NOMO-1 treated with dmso at 0.1 percent for 144 hours (cell line): ENCODE measurements around the gene KCNAB1.
"Not testable (repeated sequence)": the region's sequence is repeated elsewhere in the genome, so short reads cannot be mapped to it uniquely, and the experiment has no call there.

Experiments
- DNase-seq: peaks from one replicate; lab custom pipeline; 2025; ENCODE audit not compliant: unreplicated experiment; lab: John Stamatoyannopoulos, UW

KCNAB1 gene

DNA sequence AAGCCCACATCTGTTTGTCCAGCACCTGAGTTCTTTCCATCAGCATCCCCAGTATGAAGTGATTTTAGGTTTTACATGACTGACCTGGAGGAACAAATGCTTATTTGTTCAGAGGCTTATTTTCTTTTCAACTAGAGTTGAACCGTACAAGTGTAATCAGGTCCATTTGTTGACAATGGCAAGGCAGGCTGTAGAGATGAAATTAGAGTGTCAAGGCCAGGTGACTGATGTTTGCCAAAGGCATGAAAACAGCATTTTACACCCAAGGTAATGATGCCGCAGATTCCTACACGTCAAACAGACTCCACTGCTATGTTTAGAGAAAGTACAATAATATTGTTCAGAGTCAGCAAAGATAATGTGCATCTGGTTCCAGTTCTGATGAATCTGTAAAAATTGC, 96.5 kb downstream of the KCNAB1 start:
- no peak for DNase-seq

DNA sequence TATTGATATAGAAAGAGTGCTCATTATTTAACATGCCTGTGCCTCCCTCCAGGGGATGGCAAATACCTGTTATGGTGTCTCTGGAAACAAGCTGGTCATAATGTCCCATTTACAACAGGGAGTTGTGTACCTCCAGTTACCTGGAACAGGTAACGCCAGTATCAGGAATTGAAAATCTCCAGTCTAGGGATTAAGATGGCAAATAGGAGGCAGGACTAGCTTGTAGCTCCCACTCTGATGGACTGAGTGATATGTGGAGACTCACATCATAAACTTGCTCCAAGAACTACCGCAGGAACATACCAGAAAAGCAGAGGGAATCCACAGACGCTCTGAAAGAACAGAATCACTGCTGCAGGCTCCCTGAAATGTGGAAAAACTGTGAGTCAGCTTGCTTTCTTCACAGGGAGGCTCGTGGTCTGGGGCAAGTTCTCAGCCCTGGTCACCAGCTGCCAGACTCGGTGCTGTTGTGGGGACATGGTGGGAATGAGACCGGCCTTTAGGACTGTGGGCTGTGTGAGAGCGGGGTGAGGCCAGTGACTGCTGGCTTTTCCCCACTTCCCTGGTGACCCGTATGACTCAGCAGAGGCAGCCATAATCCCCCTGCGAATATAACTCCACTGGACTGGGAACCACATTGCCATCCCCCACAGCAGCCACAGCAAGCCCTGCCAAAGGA, 97.4 kb downstream of the KCNAB1 start:
- DNase-seq = no peak

DNA sequence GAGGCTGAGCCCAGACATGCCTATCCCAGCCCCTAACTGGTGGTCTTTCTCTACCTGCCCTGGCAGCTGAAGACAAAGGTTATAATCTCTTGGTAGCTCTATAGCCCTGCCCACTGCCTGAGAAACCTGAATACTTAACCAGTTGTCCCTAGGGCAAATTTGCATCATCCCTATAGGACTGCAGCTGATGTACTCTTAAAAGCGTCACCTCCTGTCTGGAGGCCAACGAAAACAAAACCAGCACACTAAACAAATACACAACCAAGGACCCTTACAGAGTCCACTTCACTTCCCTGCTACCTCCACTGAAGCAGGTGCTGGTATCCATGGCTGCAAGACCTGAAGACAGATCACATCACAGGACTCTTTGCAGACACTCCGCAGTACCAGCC, 98.0 kb downstream of the KCNAB1 start:
- DNase-seq = no peak

DNA sequence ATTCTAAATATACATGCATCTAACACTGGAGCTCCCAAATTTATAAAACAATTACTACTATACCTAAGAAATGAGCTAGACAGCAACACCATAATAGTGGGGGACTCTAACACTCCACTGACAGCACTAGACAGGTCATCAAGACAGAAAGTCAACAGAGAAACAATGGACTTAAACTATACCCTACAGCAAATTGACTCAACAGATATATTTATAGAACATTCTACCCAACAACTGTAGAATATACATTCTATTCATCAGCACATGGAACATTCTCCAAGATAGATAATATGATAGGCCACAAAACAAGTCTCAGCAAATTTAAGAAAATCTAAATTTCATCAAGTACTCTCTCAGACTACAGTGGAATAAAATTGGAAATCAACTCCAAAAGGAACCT, 102.0 kb downstream of the KCNAB1 start:
- not testable (repeated sequence) for DNase-seq

DNA sequence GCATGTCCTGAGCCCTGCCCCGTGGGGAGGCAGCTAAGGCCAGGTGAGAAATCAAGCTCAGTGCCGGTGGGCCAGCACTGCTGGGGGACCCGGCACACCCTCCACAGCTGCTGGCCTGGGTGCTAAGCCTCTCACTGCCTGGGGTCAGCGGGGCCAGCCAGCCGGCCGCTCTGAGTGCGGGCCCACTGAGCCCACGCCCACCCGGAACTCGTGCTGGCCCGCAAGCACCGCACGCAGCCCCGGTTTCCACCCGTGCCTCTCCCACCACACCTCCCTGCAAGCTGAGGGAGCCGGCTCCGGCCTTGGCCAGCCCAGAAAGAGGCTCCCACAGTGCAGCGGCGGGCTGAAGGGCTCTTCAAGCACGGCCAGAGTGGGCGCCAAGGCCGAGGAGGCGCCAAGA, 103.7 kb downstream of the KCNAB1 start:
- not testable (repeated sequence) for DNase-seq

DNA sequence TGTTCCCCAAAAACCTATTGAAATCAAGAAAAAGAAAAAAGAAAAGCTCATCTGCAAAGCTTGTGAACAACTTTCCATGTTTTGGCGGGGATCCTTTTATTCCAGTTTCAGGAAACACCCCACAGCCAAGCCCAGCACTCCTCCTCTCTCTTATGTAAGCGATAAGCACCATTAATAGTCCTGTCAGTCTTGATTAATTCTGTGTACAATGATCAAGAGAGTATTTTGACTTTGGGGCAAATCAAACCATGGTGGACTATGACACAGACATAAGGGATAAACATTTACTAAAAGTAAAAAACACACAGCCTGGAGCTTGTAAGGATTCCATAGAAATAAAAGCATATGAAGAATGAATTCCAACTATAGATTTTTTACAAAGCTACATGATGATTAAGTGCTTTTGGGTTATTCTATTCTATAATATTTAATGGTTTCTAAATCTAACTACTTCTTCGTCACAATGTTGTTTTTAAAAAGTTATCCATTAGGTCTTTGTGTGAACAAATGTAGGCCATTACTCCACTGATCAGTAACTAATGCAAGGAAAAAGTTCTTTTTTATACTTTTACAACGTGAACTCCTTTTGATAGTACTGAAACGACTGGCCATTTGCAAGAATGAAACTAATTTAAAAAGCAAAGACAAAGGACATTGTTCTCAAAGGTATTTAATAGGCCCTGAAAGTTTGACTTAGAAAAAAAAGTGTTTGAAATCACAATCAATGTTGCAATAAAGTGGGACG, 106.5 kb downstream of the KCNAB1 start:
- no peak for DNase-seq

DNA sequence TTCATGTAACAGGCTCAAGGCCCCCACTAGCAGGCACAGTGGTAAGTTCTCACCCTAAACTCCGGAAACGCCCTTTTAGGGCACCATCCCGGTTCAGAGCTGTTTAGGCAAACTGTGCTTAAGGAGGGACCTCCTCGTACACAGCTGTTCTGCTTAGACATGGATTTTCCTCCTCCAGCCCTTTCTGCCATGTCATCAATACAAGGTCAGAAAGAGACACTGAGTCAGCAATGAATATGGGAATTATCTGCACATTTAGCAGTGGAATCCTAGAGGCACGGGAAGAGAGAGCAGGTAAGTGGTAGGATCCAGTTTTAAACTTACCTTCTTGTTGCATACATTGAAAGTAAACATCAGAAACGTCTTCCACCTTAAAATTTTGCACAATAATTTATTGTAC, 107.3 kb downstream of the KCNAB1 start:
- DNase-seq = no peak

DNA sequence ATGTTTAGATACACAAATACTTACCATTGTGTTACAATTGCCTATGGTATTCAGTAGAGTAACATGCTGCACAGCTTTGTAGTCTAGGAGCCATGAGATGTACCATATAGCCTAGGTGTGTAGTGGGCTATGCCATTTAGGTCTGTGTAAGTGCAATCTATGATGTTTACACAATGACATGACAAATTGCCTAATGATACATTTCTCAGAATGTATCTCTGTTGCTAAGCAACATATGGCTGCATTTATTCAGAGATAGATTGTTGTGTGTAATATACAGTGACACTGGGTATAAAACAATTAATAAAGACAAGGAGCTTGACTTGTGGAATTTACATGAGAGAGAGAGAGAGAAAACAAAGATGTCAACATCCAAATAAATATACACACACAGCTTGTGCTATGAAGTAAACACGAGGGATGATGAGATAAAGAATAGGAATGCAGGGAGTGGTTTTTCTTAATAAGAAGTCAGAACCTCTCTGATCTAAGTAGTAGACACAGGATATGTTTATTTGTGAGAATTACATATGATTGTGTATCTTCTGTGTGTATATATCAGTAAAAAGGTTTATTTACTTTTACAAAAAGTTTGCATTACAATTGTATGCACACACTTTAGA, 110.0 kb downstream of the KCNAB1 start:
- no peak for DNase-seq

DNA sequence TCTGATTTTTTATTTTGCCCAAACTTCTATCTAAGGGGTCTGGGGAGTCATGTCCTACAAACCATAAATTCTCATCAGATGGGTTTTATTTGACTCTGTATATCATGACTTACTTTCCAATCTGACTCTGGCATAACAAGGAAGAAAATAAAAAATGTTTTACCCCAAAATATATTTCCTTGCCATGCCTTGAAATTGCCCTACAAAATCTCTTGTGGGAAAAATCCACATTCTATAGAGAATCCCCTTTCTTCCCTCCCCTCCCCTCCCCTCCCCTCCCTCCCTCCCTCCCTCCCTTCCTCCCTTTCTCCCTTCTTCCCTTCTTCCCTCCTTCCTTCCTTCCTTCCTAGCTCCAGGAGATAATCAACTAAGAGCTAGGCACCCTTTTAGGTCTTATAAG, 110.8 kb downstream of the KCNAB1 start:
- not testable (repeated sequence) for DNase-seq

DNA sequence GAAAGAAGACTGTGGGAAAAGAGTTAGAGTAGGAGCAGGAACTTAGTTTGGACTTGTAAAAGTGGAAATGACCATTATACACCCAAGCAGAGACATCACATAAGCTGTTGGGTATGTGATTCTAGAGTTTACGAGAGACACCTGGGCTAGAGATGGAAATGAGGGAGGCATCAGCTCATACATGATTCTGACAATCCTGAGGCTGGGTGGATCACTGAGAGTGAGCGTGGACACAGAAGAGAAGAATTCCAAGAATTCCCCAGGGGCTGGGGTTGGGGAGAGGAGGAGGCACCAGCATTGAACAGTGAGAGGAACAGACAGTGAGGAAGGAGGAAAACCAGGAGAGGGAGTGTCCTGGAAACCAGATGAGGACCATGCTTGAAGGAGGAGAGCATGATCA, 113.5 kb downstream of the KCNAB1 start:
- DNase-seq = no peak

DNA sequence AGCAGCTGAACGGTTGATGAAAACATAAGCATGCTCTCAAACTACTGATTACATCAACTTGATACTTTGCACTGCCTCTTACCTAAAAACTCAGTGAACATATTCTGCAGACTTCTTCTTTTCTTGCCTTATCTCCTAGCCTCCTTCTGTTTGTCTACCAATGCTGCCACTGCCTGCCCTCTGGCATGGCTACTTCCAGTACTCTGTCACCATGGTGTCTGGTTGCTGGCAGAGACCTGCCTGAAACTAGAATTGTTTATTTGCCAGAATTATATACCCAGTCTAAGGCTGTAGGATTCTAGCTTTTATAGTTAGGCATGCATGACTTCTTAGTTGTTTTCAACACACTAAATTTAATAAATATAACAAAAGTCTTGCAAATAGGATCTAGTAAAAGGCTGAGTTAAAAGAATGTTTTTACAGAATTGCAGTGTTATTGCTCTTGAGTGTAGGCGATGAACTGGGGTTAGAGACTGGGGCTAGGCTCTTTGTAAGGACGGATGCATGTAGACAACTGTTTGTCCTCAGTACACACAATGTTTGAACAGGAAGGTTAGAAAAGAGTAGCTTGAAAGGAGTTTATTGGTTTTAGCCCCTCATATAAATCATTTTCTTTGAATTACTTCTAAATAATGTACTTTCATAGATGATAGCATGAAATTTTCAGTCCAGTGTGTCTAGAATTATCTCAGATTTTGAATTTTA, 116.3 kb downstream of the KCNAB1 start:
- no peak for DNase-seq

DNA sequence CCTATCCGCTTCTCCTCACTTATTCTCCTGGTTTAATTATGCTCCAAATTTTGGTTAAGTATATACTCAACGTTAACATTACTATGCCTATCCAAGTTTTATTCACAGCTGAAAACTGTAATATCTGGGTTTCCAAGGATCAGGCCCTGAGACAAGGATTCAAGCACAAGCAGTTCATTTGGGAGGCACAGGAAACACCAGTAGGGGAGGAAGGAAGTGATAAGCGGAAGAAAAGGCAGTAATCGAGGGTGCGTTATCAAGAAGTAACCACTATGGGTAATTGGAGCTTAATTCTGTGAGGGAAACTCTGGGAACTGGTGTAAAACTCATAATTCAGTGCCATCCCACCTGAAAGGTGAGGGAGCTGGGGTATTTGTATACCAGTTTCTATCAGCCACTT, 120.3 kb downstream of the KCNAB1 start:
- DNase-seq = no peak

DNA sequence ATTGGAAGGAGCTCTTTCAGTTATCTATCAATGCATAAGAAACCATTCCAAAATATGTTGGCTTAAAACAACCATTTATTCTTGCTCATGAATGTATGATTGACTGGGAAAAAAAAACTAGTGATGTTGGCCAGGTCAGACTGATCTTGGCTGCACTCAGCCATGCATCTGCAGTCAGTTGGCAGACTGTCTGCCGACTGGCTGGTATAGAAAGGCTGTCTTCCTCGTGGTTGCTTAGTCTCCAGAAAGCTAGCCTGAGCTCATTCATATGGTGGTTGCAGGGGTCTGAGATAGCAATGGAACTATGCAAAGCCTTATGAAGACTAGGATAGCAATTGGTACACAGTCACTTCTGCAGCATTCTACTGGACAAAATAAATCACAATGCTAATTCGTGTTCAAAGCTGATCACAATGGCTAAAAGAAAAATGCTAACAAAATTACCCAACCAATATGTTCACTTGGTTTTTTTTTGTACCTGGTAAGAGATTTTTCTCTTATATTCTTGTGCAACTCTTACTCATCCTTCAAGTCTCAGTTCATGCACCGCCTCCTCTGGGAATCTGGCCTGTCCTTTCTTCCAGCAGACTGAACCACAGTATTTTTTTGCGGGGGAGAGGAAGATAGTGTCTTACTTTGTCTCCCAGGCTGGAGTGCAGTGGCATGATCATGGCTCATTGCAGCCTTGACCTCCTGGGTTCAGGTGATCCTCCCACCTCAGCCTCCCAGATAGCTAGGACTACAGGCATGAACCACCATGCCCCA, 126.8 kb downstream of the KCNAB1 start:
- no peak for DNase-seq

DNA sequence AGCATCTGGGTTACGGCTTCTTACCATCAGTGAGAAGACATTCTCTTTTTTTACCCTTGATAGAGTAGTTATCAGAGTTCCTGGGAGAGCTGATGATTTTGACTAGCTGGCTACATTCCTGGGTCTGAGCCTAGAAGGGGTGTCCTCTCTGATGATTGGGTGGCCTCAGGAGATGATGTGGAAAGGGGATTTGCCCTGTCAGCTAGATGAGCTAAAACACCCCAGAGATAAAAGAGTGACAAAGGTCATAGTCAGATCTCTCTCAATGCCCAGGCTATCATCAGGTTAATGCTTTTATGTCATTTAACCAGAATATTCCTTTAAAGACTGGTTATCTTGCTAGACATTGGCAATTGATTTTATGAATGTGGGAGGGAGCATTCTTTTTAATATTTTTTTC, 130.2 kb downstream of the KCNAB1 start:
- DNase-seq = no peak

DNA sequence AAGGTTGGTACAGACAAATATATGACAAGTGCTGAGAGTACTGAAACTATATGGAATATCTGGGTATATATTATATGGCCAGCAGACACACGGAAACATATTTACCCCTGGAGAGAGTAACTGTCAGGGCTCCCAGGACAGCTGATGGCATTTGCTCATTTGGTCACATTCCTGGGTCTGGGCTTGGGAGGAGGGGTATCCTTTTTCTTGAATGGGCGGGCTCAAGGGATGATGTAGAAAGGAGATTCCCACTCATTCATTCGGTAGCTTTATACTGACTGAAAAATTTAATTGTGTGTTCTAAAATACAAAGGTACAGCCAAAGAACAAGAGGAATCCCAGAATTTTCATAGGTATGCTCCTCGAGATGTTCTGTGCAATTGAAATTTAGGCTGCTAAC, 131.0 kb downstream of the KCNAB1 start:
- no peak for DNase-seq

DNA sequence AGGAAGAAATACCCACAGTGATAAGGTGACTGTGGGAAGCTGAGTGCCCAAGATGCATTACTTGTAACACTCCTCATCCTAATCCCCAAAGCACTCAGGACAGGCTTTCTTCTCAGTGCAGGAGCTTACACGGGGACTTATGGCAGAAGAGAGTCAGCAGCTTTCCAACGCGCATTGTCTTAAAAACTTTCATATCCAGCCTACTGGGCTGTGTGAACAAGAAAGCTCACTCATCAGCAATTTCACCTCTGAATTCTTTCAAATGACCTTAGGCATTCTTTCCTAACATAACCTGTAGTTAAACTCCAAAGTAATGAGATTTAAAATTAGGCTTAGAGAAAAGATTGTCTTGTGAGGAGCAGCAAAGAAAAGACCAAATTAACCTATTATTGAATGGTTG, 132.3 kb downstream of the KCNAB1 start:
- DNase-seq = no peak

DNA sequence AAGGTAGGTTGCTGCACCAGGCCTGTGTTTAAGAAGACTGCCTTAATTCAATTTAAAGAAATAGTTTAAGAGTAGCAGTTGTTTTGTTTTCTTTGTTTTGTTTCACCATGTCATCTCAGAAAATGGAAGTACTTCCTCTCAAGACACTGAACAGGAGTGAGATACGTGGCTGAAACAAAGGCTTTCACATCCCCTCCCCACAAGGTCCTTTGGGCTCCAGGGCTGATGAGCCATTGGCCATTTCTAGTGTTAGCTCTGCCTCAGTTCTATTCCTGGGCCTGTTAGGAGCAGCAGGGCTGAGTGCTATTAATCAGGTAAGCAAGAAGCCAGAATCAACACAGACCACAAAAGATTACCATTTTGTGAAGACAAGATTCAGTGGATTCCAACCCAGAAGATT, 132.8 kb downstream of the KCNAB1 start:
- DNase-seq = no peak

DNA sequence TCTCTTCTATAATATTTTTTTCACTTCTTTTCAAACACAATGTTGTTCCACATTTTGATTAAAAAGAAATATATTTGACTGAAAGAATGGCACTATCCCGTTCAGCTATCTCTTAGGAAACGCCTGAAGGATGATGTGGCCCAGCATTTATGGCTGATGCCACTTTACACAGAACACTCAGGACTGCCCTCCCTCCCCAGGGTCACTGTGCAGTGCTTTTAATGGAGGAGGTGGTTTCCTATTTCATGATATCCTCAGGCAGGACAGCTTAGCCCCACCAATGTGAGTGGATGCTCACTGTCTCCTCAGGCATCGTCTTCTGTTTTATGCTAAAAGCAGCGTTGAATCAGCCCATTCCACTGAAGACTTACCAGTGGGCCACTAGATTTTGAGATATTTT, 135.9 kb downstream of the KCNAB1 start:
- DNase-seq = no peak

DNA sequence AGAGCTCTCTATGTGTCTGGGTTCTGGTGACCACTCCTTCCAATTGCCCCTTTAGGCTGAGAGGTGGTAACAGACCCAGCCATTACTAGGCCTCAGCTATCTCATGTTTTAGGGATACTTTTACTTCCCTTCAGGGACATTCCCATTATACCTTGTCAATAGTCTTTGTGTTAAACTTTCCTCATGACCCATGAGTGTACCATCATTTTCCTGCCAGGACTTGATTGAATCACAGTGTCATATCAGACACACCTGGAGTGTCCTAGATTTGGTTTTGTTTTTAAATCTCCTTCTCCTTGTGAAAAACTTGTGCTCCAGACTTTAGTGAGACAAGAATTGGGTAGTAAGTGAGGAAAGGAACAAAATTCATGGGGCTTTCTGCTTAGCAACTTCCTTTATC, 136.6 kb downstream of the KCNAB1 start:
- no peak for DNase-seq

DNA sequence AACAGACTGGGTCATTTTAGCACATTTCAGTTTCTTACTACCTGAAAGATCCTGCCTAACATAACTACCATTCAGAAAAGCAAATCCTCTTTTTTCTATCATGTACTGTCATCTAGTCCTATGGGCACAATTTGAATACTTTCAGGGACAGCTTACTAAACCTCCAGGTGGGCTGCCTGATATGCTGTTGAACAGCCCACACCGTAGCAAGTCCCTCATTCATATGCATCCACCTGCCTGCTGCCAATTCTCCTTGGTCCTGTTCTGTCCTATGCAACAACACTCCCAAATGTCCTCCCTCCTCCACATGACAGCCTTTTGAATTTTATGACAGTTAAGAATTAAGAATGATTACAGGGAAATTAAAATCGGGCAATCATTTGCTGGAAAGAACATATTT, 137.9 kb downstream of the KCNAB1 start:
- DNase-seq = no peak

DNA sequence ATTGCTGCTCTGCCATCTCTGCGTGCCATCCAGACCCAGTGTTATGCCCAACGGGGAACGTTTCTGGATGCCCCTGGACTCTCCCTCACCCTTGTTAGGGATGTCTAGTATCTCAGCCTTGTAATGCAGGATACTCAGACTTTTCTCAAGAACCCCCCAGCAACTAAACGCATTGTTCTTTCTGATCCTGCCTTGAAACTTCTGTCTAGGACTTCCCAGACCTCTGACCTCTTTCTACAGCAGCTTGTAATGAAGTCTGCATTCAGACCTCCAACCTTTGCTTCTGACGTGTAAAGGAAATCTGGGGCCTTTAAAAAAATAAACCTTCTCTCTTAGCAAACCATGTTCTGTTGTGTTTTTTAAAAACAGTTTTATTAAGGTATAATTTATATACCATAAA, 139.5 kb downstream of the KCNAB1 start:
- DNase-seq = no peak
